Mesendoderm (in vitro differentiated cells): ENCODE data around the gene CTAG1B.
"Not testable (repeated sequence)": the region's sequence is repeated elsewhere in the genome, so short reads cannot be mapped to it uniquely, and the experiment has no call there.

Experiments
- DNase-seq: peaks from one replicate; pipeline ENCODE4 v3.0.0; 2013
- H2AK5ac ChIP-seq: 2 replicates; pipeline ENCODE4 v1.6.1; 2013; ENCODE audit warnings: low read length, inconsistent platforms
- H2BK120ac ChIP-seq: 2 replicates; pipeline ENCODE4 v1.6.1; 2013; ENCODE audit warnings: low read depth, mild to moderate bottlenecking, low read length, moderate library complexity, mixed read lengths
- H2BK15ac ChIP-seq: replicated peaks from 2 replicates; pipeline ENCODE4 v1.6.1; 2013; ENCODE audit warnings: low read depth, mild to moderate bottlenecking, moderate library complexity
- H2BK5ac ChIP-seq: 2 replicates; pipeline ENCODE4 v1.6.1; 2013; ENCODE audit warnings: low read length, inconsistent platforms
- H3K18ac ChIP-seq: 2 replicates; pipeline ENCODE4 v1.6.1; 2013; ENCODE audit warnings: mild to moderate bottlenecking, low read length, mixed read lengths
- H3K23ac ChIP-seq: one replicate; pipeline ENCODE4 v1.6.1; 2013; ENCODE audit warnings: low read length
- H3K27ac ChIP-seq: 2 replicates; pipeline ENCODE4 v1.5.1; 2013; ENCODE audit warnings: low read depth, mild to moderate bottlenecking, inconsistent platforms, low read length, moderate library complexity
- H3K27me3 ChIP-seq: 2 replicates; pipeline ENCODE4 v1.6.1; 2013; ENCODE audit warnings: low read length, control low read depth, mild to moderate bottlenecking, inconsistent platforms; ENCODE audit not compliant: insufficient read depth, poor library complexity
- H3K36me3 ChIP-seq: 2 replicates; pipeline ENCODE4 v1.6.1; 2013; ENCODE audit warnings: low read length, inconsistent platforms; ENCODE audit not compliant: control insufficient read depth, insufficient read depth
- H3K4ac ChIP-seq: one replicate; pipeline ENCODE4 v1.6.1; 2013; ENCODE audit warnings: low read depth, mild to moderate bottlenecking, low read length, moderate library complexity
- H3K4me1 ChIP-seq: 2 replicates; pipeline ENCODE4 v1.6.1; 2013; ENCODE audit warnings: low read depth, low read length, inconsistent platforms; ENCODE audit not compliant: control insufficient read depth
- H3K4me2 ChIP-seq: 2 replicates; pipeline ENCODE4 v1.6.1; 2013; ENCODE audit warnings: low read length
- H3K4me3 ChIP-seq: 2 replicates; pipeline ENCODE4 v1.5.1; 2013; ENCODE audit warnings: mild to moderate bottlenecking, low read length
- H3K56ac ChIP-seq: one replicate; pipeline ENCODE4 v1.6.1; 2013; ENCODE audit warnings: low read length
- H3K79me1 ChIP-seq: 2 replicates; pipeline ENCODE4 v1.6.1; 2013; ENCODE audit warnings: low read length, inconsistent platforms
- H3K79me2 ChIP-seq: 2 replicates; pipeline ENCODE4 v1.6.1; 2013; ENCODE audit warnings: mild to moderate bottlenecking, low read length; ENCODE audit not compliant: control insufficient read depth, insufficient read depth
- H3K9ac ChIP-seq: 2 replicates; pipeline ENCODE4 v1.6.1; 2013; ENCODE audit warnings: low read length, inconsistent platforms
- H4K5ac ChIP-seq: one replicate; pipeline ENCODE4 v1.6.1; 2013; ENCODE audit warnings: low read length
- H4K8ac ChIP-seq: one replicate; pipeline ENCODE4 v1.6.1; 2013; ENCODE audit warnings: low read depth, mild to moderate bottlenecking, control low read depth, low read length, moderate library complexity
- WGBS: extraction: QIAGEN DNeasy Blood & Tissue Kit; methylation state at CpG from one replicate; pipeline ENCODE4 v1.1.7; 2013; ENCODE audit warnings: low lambda C conversion rate, missing lambda C conversion rate; ENCODE audit not compliant: insufficient coverage; ENCODE audit errors: extremely low coverage; 5-methylcytosine and 5-hydroxymethylcytosine counted together

The CTAG1B gene

DNA sequence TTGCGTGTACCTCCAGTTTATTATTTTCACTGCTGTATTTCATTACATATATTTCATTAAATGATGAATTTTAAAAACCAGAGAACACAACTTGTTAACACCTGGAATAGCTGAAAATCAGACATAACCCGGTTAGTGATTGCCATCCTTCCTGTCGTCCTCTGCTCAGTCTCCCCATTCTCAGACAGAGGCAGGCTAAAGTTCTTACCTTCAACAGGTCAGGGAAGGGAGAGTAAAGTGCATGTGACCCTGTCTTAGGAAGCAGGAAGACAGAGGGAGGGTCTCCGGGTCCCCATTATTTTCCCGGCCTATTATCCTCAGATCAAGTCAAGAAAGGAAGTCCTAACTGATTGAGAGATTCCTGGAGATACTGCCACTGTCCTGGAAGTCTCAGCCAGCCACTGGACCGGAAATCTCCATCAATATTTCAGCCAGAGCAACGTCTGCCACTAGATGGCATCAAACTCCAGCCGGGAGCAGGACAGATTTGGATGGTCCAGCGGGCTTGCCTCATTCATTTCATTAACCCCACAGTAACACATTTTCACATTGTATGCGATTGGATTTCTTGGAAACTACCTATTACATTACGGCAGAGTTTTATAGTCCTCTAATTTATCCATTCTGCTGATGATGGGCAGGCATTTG lies 1.8 kb upstream of the CTAG1B start:
- H2AK5ac ChIP-seq, H4K8ac ChIP-seq, H3K9ac ChIP-seq, H3K4me2 ChIP-seq, H2BK5ac ChIP-seq, H3K27me3 ChIP-seq, H3K56ac ChIP-seq, H3K4ac ChIP-seq, DNase-seq, H3K18ac ChIP-seq, H2BK120ac ChIP-seq, H3K4me1 ChIP-seq, H3K79me1 ChIP-seq, H3K79me2 ChIP-seq, H3K4me3 ChIP-seq, H3K27ac ChIP-seq, H2BK15ac ChIP-seq, H3K36me3 ChIP-seq, H3K23ac ChIP-seq, H4K5ac ChIP-seq: not testable (repeated sequence)
- WGBS, result no CpG with 5 or more reads among the region's 11 CpGs

DNA sequence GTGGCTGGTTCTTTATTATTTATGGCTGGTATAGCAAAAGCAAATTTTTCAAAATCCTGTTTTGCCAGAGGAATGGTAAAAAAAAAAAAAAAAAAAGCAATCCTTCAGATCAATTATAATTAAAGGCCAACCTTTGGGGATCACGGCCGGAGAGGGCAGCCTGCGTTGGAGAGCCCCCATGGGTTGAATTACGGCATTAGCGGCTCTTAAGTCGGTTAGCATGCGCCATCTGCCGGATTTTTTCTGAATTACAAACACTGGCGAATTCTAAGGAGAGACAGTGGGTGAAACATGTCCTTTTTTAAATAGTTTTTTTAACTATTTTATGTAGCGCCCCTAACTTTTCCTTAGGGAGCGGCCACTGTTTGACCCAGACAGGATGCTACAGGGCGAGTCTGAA lies 5.5 kb downstream of the CTAG1B start:
- not testable (repeated sequence) for H3K79me2 ChIP-seq, H2BK5ac ChIP-seq, H2BK120ac ChIP-seq, H3K4me2 ChIP-seq, H3K4me3 ChIP-seq, DNase-seq, H3K9ac ChIP-seq, H3K18ac ChIP-seq, H3K4me1 ChIP-seq, H3K4ac ChIP-seq, H2AK5ac ChIP-seq, H4K5ac ChIP-seq, H3K23ac ChIP-seq, H3K27me3 ChIP-seq, H3K56ac ChIP-seq, H2BK15ac ChIP-seq, H3K27ac ChIP-seq, H4K8ac ChIP-seq, H3K36me3 ChIP-seq, H3K79me1 ChIP-seq
- no CpG with 5 or more reads among the region's 12 CpGs for WGBS

DNA sequence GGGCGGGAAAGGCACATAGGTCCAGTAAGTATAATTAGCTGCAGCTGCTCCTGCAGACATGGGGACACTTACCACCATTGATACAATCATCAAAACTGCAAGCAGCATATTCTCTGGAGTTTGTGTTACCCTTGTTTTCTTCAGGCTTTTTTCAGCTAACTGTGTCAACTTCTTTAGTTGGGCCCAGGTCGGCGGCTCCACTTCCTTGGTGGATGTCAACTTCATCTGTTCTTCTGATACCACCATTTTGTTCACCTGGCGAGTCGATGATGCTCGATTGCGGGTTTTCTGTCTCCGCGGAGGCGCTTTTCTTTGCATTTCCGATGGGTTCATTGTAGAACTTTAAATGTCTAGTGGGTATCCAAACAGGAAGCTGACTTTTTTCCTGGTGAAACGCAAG lies 7.9 kb downstream of the CTAG1B start:
- H3K56ac ChIP-seq, H3K4me2 ChIP-seq, H2BK15ac ChIP-seq, H4K8ac ChIP-seq, H3K9ac ChIP-seq, H3K18ac ChIP-seq, H3K36me3 ChIP-seq, H3K4me1 ChIP-seq, H3K4me3 ChIP-seq, H3K23ac ChIP-seq, H3K79me1 ChIP-seq, H3K79me2 ChIP-seq, H2BK5ac ChIP-seq, H3K27ac ChIP-seq, H3K27me3 ChIP-seq, H3K4ac ChIP-seq, H2BK120ac ChIP-seq, H4K5ac ChIP-seq, H2AK5ac ChIP-seq, DNase-seq: not testable (repeated sequence)
- no CpG with 5 or more reads among the region's 12 CpGs for WGBS

DNA sequence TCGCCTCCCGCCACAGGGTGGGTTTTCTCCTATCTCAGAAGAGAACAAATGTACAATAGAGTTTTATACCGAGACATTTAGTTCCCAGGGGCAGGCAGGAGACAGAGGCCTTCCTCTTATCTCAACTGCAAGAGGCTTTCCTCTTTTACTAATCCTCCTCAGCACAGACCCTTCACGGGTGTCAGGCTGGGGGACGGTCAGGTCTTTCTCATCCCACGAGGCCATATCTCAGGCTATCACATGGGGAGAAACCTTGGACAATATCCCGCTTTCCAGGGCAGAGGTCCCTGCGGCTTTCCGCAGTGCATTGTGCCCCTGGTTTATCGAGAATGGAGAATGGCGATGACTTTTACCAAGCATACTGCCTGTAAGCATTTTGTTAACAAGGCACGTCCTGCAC lies 10.3 kb downstream of the CTAG1B start:
- H3K79me2 ChIP-seq, H2BK120ac ChIP-seq, H3K4me3 ChIP-seq, H3K79me1 ChIP-seq, H3K4ac ChIP-seq, H3K4me2 ChIP-seq, H3K4me1 ChIP-seq, H2BK5ac ChIP-seq, H3K27ac ChIP-seq, H4K8ac ChIP-seq, H3K9ac ChIP-seq, DNase-seq, H2AK5ac ChIP-seq, H3K36me3 ChIP-seq, H2BK15ac ChIP-seq, H4K5ac ChIP-seq, H3K27me3 ChIP-seq, H3K23ac ChIP-seq, H3K56ac ChIP-seq, H3K18ac ChIP-seq: not testable (repeated sequence)
- no CpG with 5 or more reads among the region's 12 CpGs for WGBS

DNA sequence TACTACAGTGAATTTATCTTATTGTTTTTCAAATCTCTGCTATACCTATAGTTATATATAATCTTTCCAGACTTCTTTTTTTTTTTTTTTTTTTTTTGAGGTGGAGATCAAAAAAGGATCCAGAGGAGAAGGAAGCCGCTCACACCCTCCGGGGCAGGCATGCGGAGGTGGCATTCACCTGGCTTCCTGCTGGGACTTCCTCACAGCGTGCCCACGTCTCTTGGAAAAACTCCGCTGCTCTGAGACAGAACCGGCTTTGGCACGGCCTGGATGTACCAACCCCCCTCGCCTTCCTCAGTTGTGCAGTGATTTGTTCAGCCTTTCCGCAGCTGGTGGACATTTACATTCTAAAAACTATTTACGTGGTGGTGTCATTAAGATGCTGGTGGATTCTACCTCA lies 11.1 kb downstream of the CTAG1B start:
- H2BK5ac ChIP-seq, result not testable (repeated sequence)
- WGBS, result no CpG with 5 or more reads among the region's 11 CpGs

DNA sequence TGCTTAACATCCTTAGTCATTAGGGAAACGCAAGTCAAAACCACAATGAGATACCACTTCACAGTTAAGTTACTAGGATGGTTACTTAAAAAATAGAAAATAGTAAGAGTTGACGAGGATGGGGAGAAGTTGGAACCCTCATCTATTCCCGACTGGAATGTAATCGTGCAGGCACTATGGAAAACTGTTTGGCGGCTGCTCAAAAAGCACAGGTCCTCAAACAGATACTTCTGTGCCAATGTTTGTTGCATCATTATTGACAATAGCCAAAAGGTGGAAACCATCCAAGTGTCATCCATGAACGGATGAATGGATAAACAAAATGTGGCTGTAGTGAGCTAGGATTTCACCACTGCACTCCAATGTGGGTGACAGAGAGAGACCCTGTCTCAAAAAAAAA lies 11.7 kb downstream of the CTAG1B start:
- Histone ChIP-seq H2BK5ac (no peak overlapping the region), H3K4ac (no peak overlapping the region), H3K18ac (no peak overlapping the region), H4K8ac (no peak overlapping the region), H2BK15ac (no peak overlapping the region), H3K4me1 (no peaks in the 10 kb centered on the region), H3K4me3 (no peak overlapping the region), H3K36me3 (no peaks in the 10 kb centered on the region), H3K27me3 (no peaks in the 10 kb centered on the region), H3K4me2 (no peak overlapping the region), H4K5ac (no peak overlapping the region), H3K9ac (no peak overlapping the region), H3K79me1 (no peaks in the 10 kb centered on the region), H3K23ac (no peak overlapping the region), H3K27ac (no peak overlapping the region), H3K56ac (no peak overlapping the region), H3K79me2 (no peaks in the 10 kb centered on the region), H2BK120ac (no peak overlapping the region), H2AK5ac (no peak overlapping the region)
- no peak for DNase-seq
- whole genome bisulfite sequencing, result no CpG with 5 or more reads among the region's 6 CpGs

More for the DNA sequence above, 11.1 kb downstream of the CTAG1B start:
- H3K4me2 ChIP-seq, H3K4ac ChIP-seq, H3K79me2 ChIP-seq, H3K27ac ChIP-seq, H3K9ac ChIP-seq, H3K27me3 ChIP-seq, H3K56ac ChIP-seq, DNase-seq, H3K4me1 ChIP-seq, H3K4me3 ChIP-seq, H2BK120ac ChIP-seq, H3K18ac ChIP-seq, H3K79me1 ChIP-seq, H4K8ac ChIP-seq, H3K23ac ChIP-seq, H3K36me3 ChIP-seq, H2BK15ac ChIP-seq, H2AK5ac ChIP-seq, H4K5ac ChIP-seq: not testable (repeated sequence)
